DMS53 treated with DMSO at 0.1 percent for 48 hours (cell line): ENCODE measurements around the gene TMEM18.

Experiments
- DNase-seq: peaks from one replicate; lab custom pipeline; 2025; ENCODE audit not compliant: unreplicated experiment; lab: John Stamatoyannopoulos, UW

TMEM18 gene

DNA sequence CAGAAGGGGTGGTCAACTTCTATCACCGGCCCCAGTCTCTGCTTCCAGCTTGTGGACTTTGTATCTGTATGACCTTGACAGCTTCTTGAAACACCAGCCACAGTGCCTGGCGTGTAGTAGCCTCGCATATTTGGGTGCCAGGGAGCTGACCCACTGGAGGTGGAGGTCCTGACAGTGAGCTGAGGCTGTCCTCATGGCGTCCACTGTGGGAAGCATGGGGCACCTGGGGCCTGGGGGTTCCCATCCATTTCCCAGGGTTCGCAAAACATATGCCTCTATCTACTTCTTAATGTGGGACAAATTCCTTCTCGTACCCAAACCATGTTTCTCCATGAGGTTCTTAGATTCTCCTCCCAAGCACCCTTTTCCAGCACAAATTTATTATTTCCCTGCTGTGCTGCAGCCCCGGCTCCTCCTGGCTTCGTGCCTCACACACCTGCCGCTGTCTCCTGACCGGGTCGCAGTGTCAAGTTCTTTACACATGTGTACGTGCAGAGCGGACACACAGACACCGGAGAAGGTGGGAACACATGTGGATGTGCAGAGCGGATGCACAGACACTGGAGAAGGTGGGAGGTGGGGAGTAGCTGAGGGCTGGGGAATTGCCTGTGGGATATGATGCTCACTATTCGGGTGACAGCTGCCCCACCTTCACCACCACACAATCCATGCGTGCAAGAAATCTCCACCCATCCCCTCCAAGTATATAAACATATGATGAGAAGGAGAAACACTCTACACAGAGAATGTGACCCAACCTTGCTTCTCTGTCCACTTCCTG is 23.4 kb downstream of the TMEM18 start:
- no peak for DNase-seq

- no peak for DNase-seq
Observed at GRCh38 chr2:652881-653480, 24.2 kb downstream of the TMEM18 start.

- no peak for DNase-seq
Observed at GRCh38 chr2:651951-652373, 25.2 kb downstream of the TMEM18 start.

DNA sequence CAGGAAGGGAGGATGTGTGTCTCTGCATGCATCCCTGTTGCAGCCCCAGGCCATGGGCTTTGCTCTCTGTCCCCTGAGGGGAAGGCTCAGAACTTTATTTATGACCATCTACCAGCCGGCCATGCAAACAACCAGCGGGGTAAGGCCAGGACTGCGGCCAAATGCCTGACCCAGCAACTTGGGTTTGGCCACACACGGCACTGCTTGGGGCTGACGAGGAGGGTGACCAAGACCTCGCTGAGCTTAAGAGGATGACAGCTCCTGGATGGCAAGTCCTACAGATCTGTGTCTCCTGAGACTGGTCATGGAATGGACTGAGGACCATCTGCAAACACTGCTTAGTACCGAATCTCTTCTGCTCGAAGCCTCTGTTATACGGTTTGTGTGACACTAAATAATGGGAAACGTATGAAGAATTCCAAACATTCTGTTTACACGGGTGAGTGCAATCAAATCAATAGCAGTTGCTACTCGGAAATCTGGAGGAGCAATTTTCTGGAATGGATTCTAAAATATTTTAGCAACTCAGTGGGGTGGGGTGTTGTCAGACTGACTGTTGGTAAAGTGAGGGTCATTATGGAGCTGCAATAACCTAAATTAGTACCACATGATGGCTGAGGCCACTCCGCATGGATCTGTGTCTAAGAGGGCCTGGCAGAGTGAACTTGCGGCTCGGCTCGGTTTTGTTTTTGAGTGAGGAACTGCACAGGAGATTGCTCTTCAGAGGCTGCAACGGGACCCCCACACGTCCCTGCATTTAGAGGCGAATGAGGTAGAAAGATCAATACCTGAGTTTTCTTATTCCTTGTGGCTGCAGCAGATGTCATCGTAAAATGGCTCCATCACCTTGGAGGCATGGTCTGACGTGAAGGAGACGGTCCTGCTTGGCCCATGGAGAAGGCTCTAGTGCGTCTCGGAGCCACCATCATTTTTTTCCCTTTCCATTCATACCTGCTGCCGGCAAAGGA is 26.6 kb downstream of the TMEM18 start:
- no peak for DNase-seq

GRCh38 chr2:649426-650342 is 27.5 kb downstream of the TMEM18 start:
- no peak for DNase-seq

GRCh38 chr2:648476-649424 is 28.5 kb downstream of the TMEM18 start:
- no peak for DNase-seq

DNA sequence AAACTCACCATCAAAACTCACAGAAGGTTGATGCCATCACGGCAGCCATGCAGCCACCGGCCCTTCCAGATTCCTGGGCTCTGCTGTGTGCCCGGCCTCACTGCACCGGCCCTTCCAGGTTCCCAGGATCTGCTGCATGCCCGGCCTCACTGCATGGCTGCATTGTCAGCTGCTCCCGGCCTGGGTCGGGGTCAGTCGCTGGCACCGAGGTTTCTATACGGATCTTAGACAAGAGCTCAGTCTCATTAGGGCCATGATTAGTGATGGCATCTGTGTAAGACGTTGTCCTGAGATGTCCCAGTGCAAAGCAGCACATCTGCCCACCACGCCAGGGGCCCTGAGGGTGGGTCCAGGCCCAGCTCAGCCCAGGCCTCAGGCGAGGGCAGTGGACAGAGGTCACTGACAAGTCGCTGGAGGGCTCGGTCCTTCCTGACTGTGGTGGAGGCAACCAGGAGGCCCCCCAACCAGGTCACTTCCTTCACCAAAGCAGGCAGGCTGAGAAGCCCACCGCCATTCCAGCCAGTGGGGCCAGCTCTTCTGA is 29.4 kb downstream of the TMEM18 start:
- no peak for DNase-seq

- no peak for DNase-seq
Observed at GRCh38 chr2:647003-647560, 30.1 kb downstream of the TMEM18 start.

GRCh38 chr2:644871-645270 is 32.3 kb downstream of the TMEM18 start:
- DNase-seq: no peak

GRCh38 chr2:643761-644160 is 33.4 kb downstream of the TMEM18 start:
- DNase-seq: no peak

DNA sequence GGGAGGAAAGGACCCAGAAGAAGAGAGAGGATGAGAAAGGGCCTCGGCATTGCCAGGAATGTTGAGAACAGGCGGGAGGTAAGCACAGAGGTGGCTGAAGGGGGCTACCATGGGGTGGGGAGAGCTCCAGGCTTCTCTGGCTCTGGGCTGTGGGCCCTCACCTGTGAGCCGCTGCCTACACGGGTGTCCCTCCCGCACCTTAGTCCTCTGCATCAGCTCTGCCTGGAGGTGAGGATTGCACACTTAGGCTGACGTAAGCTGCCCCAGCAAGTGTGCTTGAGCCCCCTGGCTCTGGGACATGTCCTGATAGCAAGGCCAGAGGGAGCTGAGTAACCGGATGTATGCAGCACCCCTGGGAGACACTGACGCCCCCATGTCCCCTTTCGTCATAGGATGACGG is 33.9 kb downstream of the TMEM18 start:
- DNase-seq: no peak

DNA sequence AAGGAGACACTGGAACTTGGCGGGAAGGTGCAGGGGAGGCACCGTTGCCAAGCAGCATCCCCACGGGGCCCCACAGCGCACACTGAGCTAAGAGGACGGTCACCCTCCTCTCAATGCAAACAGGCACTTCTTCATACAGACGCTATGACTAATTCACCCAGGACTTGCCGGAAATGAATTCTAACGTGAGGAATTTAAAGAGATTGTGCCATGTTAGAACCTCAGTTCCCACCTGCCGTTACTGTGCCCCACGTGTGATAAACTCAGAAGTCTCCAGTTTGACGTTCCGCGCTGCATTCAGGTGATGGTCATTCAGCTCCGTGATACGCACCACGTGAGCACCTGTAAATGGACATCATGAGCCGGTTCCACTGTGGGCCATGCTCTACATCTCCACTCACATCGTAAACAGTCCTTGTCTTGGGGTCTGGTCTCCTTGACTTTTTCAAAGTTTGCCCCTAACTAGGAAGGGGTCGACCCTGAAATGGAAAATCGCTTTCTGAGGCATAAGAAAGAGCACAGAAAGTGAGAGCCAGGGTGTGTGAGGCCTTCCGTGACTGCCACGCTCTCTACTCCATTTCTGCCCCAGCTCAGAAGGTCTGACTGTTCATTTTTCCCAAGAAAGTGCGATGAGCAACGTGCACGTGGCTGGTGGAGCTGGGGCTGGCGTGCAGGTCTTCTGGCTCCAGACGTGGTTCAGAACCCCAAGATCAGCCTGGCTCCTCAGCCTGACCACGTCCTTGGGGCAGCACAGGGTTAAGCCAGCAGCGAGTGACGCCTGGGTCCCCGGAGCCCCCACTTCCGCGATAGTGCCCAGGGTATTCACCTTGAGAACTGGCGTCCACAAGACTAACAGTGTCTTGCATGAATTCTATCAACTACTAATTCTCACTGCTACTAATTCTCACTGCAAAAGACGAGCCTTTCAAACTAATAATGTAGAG is 35.1 kb downstream of the TMEM18 start:
- DNase-seq: no peak

- DNase-seq: no peak
Observed at GRCh38 chr2:641164-641871, 35.9 kb downstream of the TMEM18 start.

DNA sequence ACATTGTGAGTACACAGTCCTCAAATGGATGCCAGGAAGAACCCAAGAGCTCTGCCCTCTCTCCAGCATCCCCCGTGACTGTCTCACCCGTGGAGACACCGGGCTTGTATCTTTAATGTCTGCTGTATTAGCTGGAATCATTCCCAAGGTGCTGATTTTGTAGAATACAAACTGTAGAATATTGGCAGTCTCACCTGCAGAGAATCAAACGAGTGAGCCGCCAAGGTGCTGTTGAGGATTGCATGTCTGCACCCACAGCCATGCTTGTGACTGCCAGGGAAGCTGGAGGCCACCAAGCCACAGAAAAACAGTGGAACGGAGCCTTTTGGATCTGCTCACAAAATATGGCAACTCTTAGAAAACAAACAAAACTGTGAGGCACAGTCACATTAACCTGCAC is 37.5 kb downstream of the TMEM18 start:
- DNase-seq: no peak

- DNase-seq: no peak
Observed at GRCh38 chr2:637804-638203, 39.4 kb downstream of the TMEM18 start.

GRCh38 chr2:637406-637776 is 39.8 kb downstream of the TMEM18 start:
- no peak for DNase-seq
